GM12872 (cell line): ENCODE measurements around the gene RNF152.

Experiments used
- CTCF ChIP-seq: IDR thresholded peaks from 3 replicates; pipeline ENCODE4 v1.5.1; 2011; ENCODE audit warnings: low read depth, mild to moderate bottlenecking, low read length, moderate library complexity; ENCODE audit not compliant: insufficient read depth

The RNF152 gene

DNA sequence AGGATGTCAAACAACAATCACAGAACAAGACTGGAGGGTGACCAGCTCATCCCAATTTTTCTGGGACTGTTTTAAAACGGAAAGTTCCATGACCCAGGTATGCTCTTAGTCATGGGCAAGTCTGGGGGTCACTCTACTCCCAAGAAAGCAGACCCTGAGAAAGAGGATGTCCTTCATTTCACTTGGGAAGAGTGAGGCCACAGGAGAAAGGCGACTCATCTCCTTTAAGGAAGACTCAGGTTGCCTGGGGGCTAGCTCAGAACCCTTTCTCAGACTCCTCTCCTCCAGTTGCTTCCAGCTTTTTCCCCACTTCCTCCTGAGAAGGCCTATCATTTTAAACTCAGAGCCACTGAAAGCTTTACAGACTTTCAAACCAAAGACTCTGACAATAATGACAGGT is 9.3 kb downstream of the RNF152 start:
- TF ChIP-seq CTCF = no peak

- TF ChIP-seq CTCF = no peak
These were observed 10.4 kb downstream of the RNF152 start for GRCh38 chr18:61882296-61883004.

- no peak for TF ChIP-seq CTCF
These were observed 15.9 kb downstream of the RNF152 start for GRCh38 chr18:61876899-61877298.

- TF ChIP-seq CTCF = no peak
These were observed 22.7 kb downstream of the RNF152 start for GRCh38 chr18:61870151-61870550.

DNA sequence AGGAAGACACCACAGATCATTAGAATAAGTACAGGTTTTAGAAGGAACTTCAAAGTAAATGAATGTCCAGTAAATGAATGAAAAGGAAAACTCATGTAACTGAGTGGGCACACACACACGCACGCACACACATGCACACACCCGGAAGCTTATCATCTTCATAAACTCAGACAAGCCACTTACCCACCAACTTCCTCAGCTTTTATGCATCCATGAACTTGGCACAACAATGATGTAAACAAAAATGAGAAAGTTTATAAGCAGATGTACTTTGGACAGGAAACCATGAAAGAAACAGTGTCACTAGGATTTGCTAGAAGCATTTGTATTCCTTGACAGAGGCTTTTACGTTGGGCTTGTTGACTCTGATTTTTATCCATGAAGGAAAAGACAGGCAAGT is 23.2 kb downstream of the RNF152 start:
- TF ChIP-seq CTCF = no peak

DNA sequence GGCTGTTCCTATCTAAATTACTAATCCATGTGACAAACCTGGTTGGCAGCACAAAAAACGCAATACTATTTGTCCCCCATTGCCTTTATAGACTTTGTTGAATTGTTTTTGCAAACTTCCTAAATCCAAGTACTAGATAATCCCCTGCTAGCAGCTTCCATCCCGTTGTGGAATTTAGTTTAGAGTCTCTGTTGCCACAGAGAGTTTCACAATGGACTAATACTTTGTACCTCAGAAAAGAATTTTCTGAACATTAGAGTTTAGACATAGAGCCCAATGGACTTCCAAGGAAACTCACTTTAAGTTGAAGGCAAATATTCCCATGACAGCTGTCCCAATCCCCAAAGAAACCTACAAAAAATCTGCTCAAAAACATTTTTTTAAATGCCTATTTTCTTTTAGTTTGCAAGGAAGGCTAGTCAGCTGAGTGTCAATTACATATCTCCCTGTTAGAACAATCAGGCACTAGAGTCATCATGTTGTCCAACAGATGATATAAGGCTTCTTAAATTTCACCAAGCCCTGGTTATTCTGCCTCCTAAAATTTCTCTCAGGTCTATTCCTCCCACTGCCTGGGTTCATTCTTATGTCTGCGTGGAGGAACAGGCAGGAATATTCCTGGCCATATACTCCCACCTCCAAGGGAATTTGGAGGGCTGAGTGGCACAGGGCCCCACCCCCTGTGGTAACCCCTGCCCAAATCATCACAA is 27.2 kb downstream of the RNF152 start:
- TF ChIP-seq CTCF = no peak

DNA sequence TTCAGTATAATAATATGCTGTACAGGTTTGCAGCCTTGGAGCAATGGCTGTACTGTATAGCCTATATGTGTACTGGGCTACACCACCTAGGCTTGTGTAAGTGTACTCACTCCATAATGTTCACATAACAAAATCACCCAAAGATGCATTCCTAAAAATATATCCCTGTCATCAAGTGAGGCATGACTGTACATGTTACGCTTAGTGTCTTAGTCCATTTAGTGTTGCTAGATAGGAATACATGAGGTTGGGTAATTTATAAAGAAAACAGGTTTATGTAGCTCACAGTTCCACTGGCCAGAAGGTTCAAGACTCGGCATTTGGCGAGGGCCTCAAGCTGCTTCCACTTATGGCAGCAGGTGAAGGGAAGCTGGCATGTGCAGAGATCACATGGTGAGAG is 31.4 kb downstream of the RNF152 start:
- no peak for TF ChIP-seq CTCF
